Measurements from ENCODE around the gene ASGR2. TPM values are rescaled to one million over a fixed set of nuclear protein-coding genes. Genes with fewer than 3 reads are reported as not detected.
"Not testable (repeated sequence)": the region's sequence is repeated elsewhere in the genome, so short reads cannot be mapped to it uniquely, and the experiment has no call there.

Gene ASGR2
- total RNA-seq, 1 donor from 2014 or later: not detected

DNA sequence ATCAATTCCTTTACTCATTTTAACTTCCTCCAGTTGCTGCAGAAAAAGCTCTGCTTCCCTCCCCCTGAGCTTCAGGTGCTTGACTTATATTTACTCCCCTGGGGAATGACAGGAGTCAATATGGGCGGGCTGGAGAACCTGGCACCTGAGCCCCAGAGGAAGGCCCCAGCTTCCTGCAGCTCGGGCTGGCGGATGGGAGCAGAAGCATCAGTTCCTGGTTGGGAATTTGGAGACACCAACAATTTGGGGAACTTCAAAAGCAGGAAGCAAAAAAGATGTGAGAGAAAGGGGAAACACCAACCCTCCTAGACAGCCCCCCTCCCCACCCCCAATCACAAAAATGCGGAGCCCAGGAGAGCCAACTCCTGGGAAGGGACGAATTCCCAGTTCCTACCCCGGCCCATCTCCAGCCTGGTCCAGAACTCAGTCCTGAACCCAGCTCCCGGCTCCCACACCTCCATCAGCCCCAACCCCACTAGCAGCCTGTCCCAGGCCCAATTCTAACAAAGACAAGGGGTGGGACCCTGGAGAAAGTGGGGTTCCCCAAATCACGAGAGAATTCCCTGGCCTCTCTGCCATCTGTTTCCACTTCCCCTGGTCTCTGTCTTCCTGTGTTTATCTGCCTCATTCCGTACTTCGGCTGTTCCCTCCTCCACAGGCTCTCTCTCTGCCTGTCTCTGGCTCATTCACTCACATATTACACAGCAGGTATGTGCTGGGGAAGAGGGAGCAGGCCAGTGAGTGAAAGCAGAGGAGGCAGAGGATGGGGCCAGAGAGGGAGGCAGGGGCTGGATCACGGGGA, 16.2 kb upstream of the ASGR2 start:
- Mint-ChIP-seq H3K27ac (ENCODE audit: unreplicated experiment) (no peak overlapping the region), H3K4me1 (ENCODE audit: low read depth) (peaks cover 2% of the 10 kb centered on the region), H3K4me3 (ENCODE audit: unreplicated experiment) (no peak overlapping the region), H3K27me3 (ENCODE audit: low read depth) (peaks cover 20% of the 10 kb centered on the region), H3K36me3 (ENCODE audit: low read depth) (no peaks in the 10 kb centered on the region), H3K9me3 (ENCODE audit: low read depth) (no peaks in the 10 kb centered on the region)
- TF ChIP-seq, protein P1, sequence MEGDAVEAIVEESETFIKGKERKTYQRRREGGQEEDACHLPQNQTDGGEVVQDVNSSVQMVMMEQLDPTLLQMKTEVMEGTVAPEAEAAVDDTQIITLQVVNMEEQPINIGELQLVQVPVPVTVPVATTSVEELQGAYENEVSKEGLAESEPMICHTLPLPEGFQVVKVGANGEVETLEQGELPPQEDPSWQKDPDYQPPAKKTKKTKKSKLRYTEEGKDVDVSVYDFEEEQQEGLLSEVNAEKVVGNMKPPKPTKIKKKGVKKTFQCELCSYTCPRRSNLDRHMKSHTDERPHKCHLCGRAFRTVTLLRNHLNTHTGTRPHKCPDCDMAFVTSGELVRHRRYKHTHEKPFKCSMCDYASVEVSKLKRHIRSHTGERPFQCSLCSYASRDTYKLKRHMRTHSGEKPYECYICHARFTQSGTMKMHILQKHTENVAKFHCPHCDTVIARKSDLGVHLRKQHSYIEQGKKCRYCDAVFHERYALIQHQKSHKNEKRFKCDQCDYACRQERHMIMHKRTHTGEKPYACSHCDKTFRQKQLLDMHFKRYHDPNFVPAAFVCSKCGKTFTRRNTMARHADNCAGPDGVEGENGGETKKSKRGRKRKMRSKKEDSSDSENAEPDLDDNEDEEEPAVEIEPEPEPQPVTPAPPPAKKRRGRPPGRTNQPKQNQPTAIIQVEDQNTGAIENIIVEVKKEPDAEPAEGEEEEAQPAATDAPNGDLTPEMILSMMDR (IDR thresholded peaks at IDR 0.05): no peak
- no peak for DNase-seq (ENCODE audit: low spot score)

DNA sequence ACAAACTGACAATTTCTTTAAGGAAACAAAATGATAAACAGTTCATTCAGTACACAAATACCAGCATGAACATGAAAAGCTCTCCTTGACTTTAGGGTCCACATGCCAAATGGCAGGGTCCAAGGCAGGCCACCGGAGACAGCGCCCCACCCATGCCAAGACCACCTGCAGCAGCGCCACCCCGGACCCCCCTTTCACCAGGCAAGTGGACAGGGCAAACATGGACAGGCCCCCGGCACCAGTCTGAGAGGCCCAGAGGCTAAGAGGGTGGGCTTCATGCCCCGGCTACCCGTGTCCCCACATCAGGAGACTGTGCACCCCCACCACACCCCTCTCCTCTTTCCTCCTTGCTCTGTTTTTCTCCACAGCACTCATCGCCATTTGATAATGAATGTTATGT, 14.7 kb upstream of the ASGR2 start:
- Mint-ChIP-seq H3K4me3 (ENCODE audit: unreplicated experiment) (no peak overlapping the region), H3K27me3 (ENCODE audit: low read depth) (peaks cover 20% of the 10 kb centered on the region), H3K4me1 (ENCODE audit: low read depth) (peaks cover 2% of the 10 kb centered on the region), H3K36me3 (ENCODE audit: low read depth) (no peaks in the 10 kb centered on the region), H3K27ac (ENCODE audit: unreplicated experiment) (no peak overlapping the region), H3K9me3 (ENCODE audit: low read depth) (no peaks in the 10 kb centered on the region)
- TF ChIP-seq, protein P1 (IDR thresholded peaks at IDR 0.05): no peak
- DNase-seq (ENCODE audit: low spot score): no peak

DNA sequence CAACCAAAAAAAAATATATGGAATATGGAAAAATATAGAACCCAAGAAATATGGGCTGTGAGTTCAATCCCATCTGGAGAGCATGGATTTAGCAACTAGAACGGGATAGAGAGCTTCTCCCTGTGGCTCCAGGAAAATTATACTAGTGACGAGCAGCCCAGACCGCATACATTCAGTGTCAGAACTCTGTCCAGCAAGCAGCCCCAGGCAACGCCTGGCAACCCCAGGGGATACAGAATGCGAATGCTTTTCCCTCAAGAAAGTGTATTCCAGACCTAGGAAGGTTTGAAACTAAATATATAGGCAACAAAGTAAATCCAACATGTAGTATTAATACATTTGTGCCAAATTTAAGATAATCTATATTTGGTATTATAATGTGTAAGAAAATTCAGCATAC, 13.5 kb upstream of the ASGR2 start:
- TF ChIP-seq, protein P1 (IDR thresholded peaks at IDR 0.05): no peak
- Mint-ChIP-seq H3K9me3 (ENCODE audit: low read depth) (no peaks in the 10 kb centered on the region), H3K27ac (ENCODE audit: unreplicated experiment) (no peak overlapping the region), H3K4me1 (ENCODE audit: low read depth) (no peaks in the 10 kb centered on the region), H3K4me3 (ENCODE audit: unreplicated experiment) (no peak overlapping the region), H3K36me3 (ENCODE audit: low read depth) (no peaks in the 10 kb centered on the region), H3K27me3 (ENCODE audit: low read depth) (peaks cover 18% of the 10 kb centered on the region)
- DNase-seq (ENCODE audit: low spot score): no peak

DNA sequence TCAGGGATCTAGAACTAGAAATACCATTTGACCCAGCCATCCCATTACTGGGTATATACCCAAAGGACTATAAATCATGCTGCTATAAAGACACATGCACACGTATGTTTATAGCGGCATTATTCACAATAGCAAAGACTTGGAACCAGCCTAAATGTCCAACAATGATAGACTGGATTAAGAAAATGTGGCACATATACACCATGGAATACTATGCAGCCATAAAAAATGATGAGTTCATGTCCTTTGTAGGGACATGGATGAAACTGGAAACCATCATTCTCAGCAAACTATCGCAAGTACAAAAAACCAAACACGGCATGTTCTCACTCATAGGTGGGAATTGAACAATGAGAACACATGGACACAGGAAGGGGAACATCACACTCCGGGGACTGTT, 12.9 kb upstream of the ASGR2 start:
- DNase-seq (ENCODE audit: low spot score); H3K36me3 Mint-ChIP-seq (ENCODE audit: low read depth); H3K4me3 Mint-ChIP-seq (ENCODE audit: unreplicated experiment); H3K4me1 Mint-ChIP-seq (ENCODE audit: low read depth); H3K9me3 Mint-ChIP-seq (ENCODE audit: low read depth); H3K27ac Mint-ChIP-seq (ENCODE audit: unreplicated experiment): not testable (repeated sequence)
- H3K27me3 Mint-ChIP-seq (ENCODE audit: low read depth): peaks cover 15% of the 10 kb centered on the region

DNA sequence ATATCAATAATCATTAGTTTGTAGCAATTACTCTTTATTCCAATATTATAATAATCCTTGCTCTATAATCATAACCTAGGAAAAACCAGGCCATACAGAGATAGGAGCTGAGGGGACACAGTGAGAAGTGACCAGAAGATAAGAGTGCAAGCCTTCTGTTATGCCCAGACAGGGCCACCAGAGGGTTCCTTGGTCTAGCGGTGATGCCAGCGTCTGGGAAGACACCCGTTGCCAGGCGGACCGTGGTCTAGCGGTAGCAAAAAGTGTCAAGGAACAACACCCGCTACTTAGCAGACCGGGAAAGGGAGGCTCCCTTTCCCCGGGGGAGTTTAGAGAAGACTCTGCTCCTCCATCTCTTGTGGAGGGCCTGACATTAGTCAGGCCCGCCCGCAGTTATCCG, 11.8 kb upstream of the ASGR2 start:
- not testable (repeated sequence) for H3K27ac Mint-ChIP-seq (ENCODE audit: unreplicated experiment); H3K9me3 Mint-ChIP-seq (ENCODE audit: low read depth); H3K36me3 Mint-ChIP-seq (ENCODE audit: low read depth); DNase-seq (ENCODE audit: low spot score); H3K4me3 Mint-ChIP-seq (ENCODE audit: unreplicated experiment); H3K4me1 Mint-ChIP-seq (ENCODE audit: low read depth)
- TF ChIP-seq, protein P1 (IDR thresholded peaks at IDR 0.05): peak; percentile 13
- H3K27me3 Mint-ChIP-seq (ENCODE audit: low read depth): peaks cover 11% of the 10 kb centered on the region

DNA sequence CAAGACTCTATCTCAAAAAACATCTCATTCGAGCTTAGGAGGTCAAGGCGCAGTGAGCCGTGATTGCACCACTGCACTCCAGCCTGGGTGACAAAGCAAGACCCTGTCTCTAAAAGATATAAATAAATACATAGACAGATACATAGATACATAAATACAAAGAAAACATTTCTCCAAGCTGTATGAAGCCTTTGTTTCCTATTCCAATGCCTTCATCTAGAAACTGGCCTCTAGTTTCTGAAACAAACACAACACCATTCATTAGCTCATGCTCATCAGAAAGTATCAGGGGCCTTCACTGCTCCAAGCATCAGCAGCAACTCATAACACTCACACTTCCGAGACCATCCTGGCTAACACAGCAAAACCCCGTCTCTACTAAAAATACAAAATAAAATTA, 10.3 kb upstream of the ASGR2 start:
- peaks cover 5% of the 10 kb centered on the region for H3K27me3 Mint-ChIP-seq (ENCODE audit: low read depth)
- peaks cover 18% of the 10 kb centered on the region for H3K4me1 Mint-ChIP-seq (ENCODE audit: low read depth)

More for the DNA sequence above, 10.3 kb upstream of the ASGR2 start:
- DNase-seq (ENCODE audit: low spot score): no peak
- Mint-ChIP-seq H3K9me3 (ENCODE audit: low read depth) (no peaks in the 10 kb centered on the region), H3K36me3 (ENCODE audit: low read depth) (no peaks in the 10 kb centered on the region), H3K4me3 (ENCODE audit: unreplicated experiment) (no peak overlapping the region), H3K27ac (ENCODE audit: unreplicated experiment) (no peak overlapping the region)
- TF ChIP-seq, protein P1 (IDR thresholded peaks at IDR 0.05): no peak
